Pancreas (tissue), 10 donors: Measurements from ENCODE around the gene SKI. TPM values are rescaled to one million over a fixed set of nuclear protein-coding genes. Genes with fewer than 3 reads are reported as not detected.

Source experiments
- ATAC-seq, 4 donors: fragments of 200-7000 bp; cut with Tn5 transposase; one replicate each; pipeline versions ENCODE4 v1.8.0 to v1.9.1; 2020; ENCODE audit warnings: mild to moderate bottlenecking in 4 of 4, moderate library complexity in 4 of 4
- DNase-seq, 6 donors: peaks; one replicate each; pipeline ENCODE4 v3.0.0-alpha.2; 2020
- FAIRE-seq: peaks from 2 replicates; lab custom pipeline; 2012; peaks lifted over from hg19 to GRCh38; lab: Jason Lieb, UNC
- H3K27ac ChIP-seq, 4 donors: fragments of 200-600 bp; sonication (generic); 1 replicate in 3 of 4; 2 replicates in 1 of 4; pipeline versions ENCODE4 v1.5.0 to v1.8.0; 2020
- H3K27me3 ChIP-seq, 4 donors: fragments of 200-600 bp; one replicate each; pipeline ENCODE4 v1.8.0; 2021
- H3K36me3 ChIP-seq, 3 donors: fragments of 200-600 bp; sonication (generic) in 1 of 3; one replicate each; pipeline versions ENCODE4 v1.5.0 to v1.8.0; 2020 to 2021
- H3K4me1 ChIP-seq, 3 donors: fragments of 200-600 bp; one replicate each; pipeline ENCODE4 v1.8.0; 2021
- H3K4me3 ChIP-seq, 4 donors: fragments of 200-600 bp; sonication (generic) in 2 of 4; one replicate each; pipeline versions ENCODE4 v1.5.0 to v1.8.0; 2020 to 2021
- H3K9me3 ChIP-seq, 4 donors: fragments of 200-600 bp; one replicate each; pipeline ENCODE4 v1.8.0; 2021
- CTCF ChIP-seq, 4 donors: fragments of 200-600 bp; sonication (generic) in 3 of 4; IDR thresholded peaks; one replicate each; pipeline versions ENCODE4 v1.5.0 to v1.8.0; 2021; ENCODE audit warnings: antibody characterized with exemption in 4 of 4
- whole genome bisulfite sequencing, 2 donors: extraction: QIAGEN DNeasy Blood & Tissue Kit; methylation state at CpG; one replicate each; pipeline ENCODE4 v1.1.7; 2013; 5-methylcytosine and 5-hydroxymethylcytosine counted together
- intact Hi-C, 3 donors: fragments of 100-400 bp; cut with DNase I; formaldehyde crosslinking; loops; one replicate each; pipeline versions ENCODE4 v1.11.1 to v1.14.2; 2022
- polyA plus RNA-seq, 2 donors: library from polyadenylated mRNA; stranded (reverse); fragments of 200-250 nt; gene quantifications; one replicate each; pipeline ENCODE4 v1.2.3, GENCODE V29; 2013
- total RNA-seq, 6 donors: library from RNA; stranded (reverse); fragmentation: NEBNext Ultra II Directional in 4 of 6; extraction: Animal tissue kit (Norgen Biotek cat#: 25700) in 4 of 6; gene quantifications; one replicate each; pipeline versions ENCODE4 v1.2.1 to v1.2.4, GENCODE V29; 2021 to 2023
- donor health status: healthy with polysubstance abuse.
- donor health status: DM: no; HTN: no; CAD: no; lungs with moderate emphysema.
- donor health status: DM: no; HTN: no; CAD: no.
- donor health status: control.
- donor health status: control.
- donor health status: Bipolar disorder and iron deficiency.
- donor health status: DM: yes; HTN: yes; CAD: no.
- donor health status: DM: no; HTN: no; CAD: no.
- donor health status: DM: no; HTN: no; CAD: no.
- donor health status: DM: yes; HTN: yes; CAD: no.

Gene SKI
- total and polyA plus RNA-seq, 8 donors: 8.6 to 27.9 (median 14.0) TPM

- Histone ChIP-seq H3K4me1 (no peaks in the 10 kb centered on the region), H3K27ac (peak overlapping the region; percentile 6 to 63 (median 46)), H3K36me3 (no peaks in the 10 kb centered on the region), H3K27me3 (no peaks in the 10 kb centered on the region), H3K9me3 (no peaks in the 10 kb centered on the region), H3K4me3 (no peak overlapping the region)
- FAIRE-seq (no peak), DNase-seq (peak in 3 of 6 donors; percentile 56 to 67 (median 61)), ATAC-seq (peak; percentile 62 to 79 (median 72))
- TF ChIP-seq CTCF (IDR thresholded peaks at IDR 0.05): no peak
- 23 to 30% methylated on average over 27 to 30 of the region's 30 CpGs for WGBS, 2 donors
- intact Hi-C loops: no loop called here
Observed at GRCh38 chr1:2322065-2322571, 94.0 kb downstream of the SKI start.

DNA sequence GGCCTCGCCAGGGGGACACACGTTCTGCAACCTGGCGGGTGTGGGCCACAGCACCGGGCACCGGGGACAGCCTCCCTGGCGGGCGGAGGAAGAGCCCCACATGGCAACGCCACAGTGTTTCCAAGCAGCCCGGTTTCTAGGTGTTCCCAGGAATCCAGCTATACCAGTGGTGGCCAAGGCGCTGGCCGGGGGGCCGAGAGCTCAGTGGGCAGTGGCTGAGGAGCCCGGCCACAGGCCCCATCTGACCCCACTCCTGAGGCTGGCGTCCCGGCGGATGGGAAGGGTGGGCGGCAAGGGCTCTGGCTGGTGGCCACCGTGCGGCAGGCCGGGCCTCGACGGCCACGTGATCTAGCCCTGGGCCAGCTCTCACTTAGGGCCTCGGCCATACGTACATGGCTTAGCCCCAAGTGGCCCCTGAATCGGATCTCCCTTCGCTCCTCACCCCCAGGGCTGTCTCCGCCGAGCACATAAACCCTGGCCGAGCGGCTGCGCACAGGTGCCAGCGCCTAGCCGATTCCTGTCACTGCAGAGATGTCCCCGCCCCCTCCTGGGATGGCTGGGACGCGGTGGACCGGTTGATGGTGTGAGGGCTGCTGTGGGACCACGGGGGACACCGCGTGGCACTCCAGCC, 94.6 kb downstream of the SKI start:
- 66 to 72% methylated on average over 40 to 41 of the region's 41 CpGs for WGBS, 2 donors
- no peak overlapping the region for H3K4me3 ChIP-seq
- no peak for FAIRE-seq
- intact Hi-C loops: no loop called here
- H3K4me1 ChIP-seq: no peaks in the 10 kb centered on the region
- peak overlapping the region; percentile 6 to 63 (median 46) for H3K27ac ChIP-seq
- no peaks in the 10 kb centered on the region for H3K9me3 ChIP-seq
- no peaks in the 10 kb centered on the region for H3K36me3 ChIP-seq
- H3K27me3 ChIP-seq: no peaks in the 10 kb centered on the region
- DNase-seq: peak in 1 of 6 donors; percentile 28
- TF ChIP-seq CTCF (IDR thresholded peaks at IDR 0.05): no peak
- ATAC-seq: peak; percentile 59 to 75 (median 72)

DNA sequence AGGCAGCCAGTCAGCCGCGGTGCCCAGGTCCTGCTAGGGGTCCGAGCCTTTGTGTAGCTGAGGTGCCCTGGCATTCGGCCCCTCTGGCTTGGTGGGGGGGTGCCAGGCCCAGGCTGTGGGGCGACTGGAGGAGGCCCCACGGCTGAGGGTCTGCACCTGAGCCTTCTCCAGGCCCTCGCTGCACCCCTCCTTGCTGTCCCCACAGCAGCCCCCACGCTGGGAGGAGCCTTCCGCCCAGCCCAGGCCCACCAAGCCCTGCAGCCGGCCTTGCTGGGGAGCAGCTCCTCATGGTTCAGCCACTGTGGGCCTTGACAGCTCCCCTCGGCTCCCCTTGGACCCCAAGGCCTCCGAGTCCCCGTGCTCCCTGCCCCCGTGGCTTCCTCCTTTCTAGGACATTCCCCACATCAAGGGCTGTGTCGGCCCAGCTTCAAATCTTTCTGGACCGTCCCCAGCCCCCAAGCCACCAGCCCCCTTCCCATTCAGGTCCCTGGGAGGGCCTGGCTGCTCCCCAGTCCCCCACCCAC, 95.4 kb downstream of the SKI start:
- Histone ChIP-seq H3K4me3 (no peak overlapping the region), H3K36me3 (no peaks in the 10 kb centered on the region), H3K27ac (no peak overlapping the region), H3K4me1 (no peaks in the 10 kb centered on the region), H3K9me3 (no peaks in the 10 kb centered on the region), H3K27me3 (no peaks in the 10 kb centered on the region)
- intact Hi-C loops: no loop called here
- 73 to 84% methylated on average over 12 to 16 of the region's 16 CpGs for WGBS, 2 donors
- no peak for TF ChIP-seq CTCF (IDR thresholded peaks at IDR 0.05)
- DNase-seq: no peak
- no peak for FAIRE-seq
- no peak for ATAC-seq

GRCh38 chr1:2324553-2325366, 96.6 kb downstream of the SKI start:
- H3K9me3 ChIP-seq: no peaks in the 10 kb centered on the region
- no peak overlapping the region for H3K4me3 ChIP-seq
- DNase-seq (no peak), ATAC-seq (no peak), FAIRE-seq (no peak)
- no peaks in the 10 kb centered on the region for H3K4me1 ChIP-seq
- 79% methylated on average over 14 to 18 of the region's 18 CpGs for WGBS, 2 donors
- no peak for TF ChIP-seq CTCF (IDR thresholded peaks at IDR 0.05)
- no peaks in the 10 kb centered on the region for H3K36me3 ChIP-seq
- intact Hi-C loops: no loop called here
- no peaks in the 10 kb centered on the region for H3K27me3 ChIP-seq
- no peak overlapping the region for H3K27ac ChIP-seq
